Ishikawa (cell line): ENCODE results near the gene SYVN1.

Source experiments
- CEBPB ChIP-seq: IDR thresholded peaks from 2 replicates; pipeline ENCODE4 v1.6.1; 2012
- CREB1 ChIP-seq: IDR thresholded peaks from 2 replicates; pipeline ENCODE4 v1.6.1; 2012; ENCODE audit warnings: low read depth
- EGR1 ChIP-seq: IDR thresholded peaks from 2 replicates; pipeline ENCODE4 v1.6.1; 2012
- EP300 ChIP-seq: IDR thresholded peaks from 2 replicates; pipeline ENCODE4 v1.6.1; 2012; ENCODE audit warnings: borderline replicate concordance
- FOXM1 ChIP-seq: IDR thresholded peaks from 2 replicates; pipeline ENCODE4 v1.6.1; 2012; ENCODE audit warnings: low read depth, borderline replicate concordance
- MAX ChIP-seq: IDR thresholded peaks from 2 replicates; pipeline ENCODE4 v1.6.1; 2012
- NFIC ChIP-seq: IDR thresholded peaks from 2 replicates; pipeline ENCODE4 v1.6.1; 2012
- RAD21 ChIP-seq: IDR thresholded peaks from 2 replicates; pipeline ENCODE4 v1.6.1; 2012; ENCODE audit warnings: low read depth
- REST ChIP-seq: IDR thresholded peaks from 2 replicates; pipeline ENCODE4 v1.6.1; 2012; ENCODE audit warnings: low read depth, mild to moderate bottlenecking
- TAF1 ChIP-seq: IDR thresholded peaks from 2 replicates; pipeline ENCODE4 v1.6.1; 2012; ENCODE audit warnings: low read depth, mild to moderate bottlenecking
- TCF12 ChIP-seq: IDR thresholded peaks from 2 replicates; pipeline ENCODE4 v1.6.1; 2012; ENCODE audit warnings: low read depth
- TEAD4 ChIP-seq: IDR thresholded peaks from 2 replicates; pipeline ENCODE4 v1.6.1; 2012
- YY1 ChIP-seq: IDR thresholded peaks from 2 replicates; pipeline ENCODE4 v1.6.1; 2012; ENCODE audit warnings: low read depth
- ZBTB7A ChIP-seq: IDR thresholded peaks from 2 replicates; pipeline ENCODE4 v1.6.1; 2012; ENCODE audit warnings: low read depth
- TF ChIP-seq, protein P1 (sequence below): IDR thresholded peaks from 2 replicates; pipeline ENCODE4 v1.6.1; 2012

SYVN1 gene

DNA sequence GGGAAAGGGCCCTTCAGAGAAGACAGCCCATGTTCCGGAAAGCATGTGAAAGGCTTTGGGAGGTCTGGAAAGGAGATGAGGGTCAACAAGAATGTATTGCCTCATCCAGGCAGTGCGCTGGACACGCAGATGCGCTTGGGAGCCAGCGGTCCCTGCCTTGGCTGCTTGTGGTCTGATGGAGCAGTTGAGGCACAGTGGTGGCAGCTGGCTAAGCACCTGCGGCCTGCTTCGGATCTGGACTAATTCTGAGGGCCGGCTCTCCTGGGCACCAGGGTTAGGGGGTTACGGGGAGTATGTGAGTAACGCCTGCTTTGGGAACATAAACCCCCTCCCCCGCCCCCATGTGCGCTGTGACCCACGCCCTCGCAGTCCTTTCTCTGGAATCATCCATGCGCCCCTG, 27.2 kb downstream of the SYVN1 start:
- no peak for TF ChIP-seq CEBPB
- no peak for TF ChIP-seq YY1
- TF ChIP-seq FOXM1, result no peak
- no peak for TF ChIP-seq TEAD4
- no peak for TF ChIP-seq EP300
- no peak for TF ChIP-seq REST
- TF ChIP-seq NFIC, result no peak
- no peak for TF ChIP-seq TCF12

DNA sequence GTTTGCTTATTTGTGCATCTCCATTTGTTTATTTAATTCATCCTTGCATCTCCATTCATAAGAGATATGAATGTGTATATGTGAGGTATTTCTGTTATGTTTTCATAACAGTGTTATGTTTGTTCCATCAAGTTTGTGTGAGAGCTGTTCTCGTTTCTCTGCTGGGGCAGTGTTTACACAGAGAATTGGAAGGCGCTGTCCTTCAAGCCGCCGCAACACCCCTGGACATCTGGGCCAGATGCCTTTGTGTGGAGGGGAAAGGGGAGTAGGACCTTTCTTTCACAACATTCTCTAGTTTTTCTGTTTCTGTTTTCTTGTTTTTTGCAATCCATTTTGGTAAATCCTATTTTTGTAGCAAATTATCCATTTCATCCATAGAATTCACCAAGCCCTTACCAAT, 29.7 kb downstream of the SYVN1 start:
- TF ChIP-seq, protein P1, sequence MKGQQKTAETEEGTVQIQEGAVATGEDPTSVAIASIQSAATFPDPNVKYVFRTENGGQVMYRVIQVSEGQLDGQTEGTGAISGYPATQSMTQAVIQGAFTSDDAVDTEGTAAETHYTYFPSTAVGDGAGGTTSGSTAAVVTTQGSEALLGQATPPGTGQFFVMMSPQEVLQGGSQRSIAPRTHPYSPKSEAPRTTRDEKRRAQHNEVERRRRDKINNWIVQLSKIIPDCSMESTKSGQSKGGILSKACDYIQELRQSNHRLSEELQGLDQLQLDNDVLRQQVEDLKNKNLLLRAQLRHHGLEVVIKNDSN, result no peak
- TF ChIP-seq CREB1 (no peak), ZBTB7A (no peak), TAF1 (no peak), CEBPB (no peak), YY1 (no peak), EP300 (no peak), TCF12 (no peak), MAX (no peak), RAD21 (no peak), EGR1 (no peak), FOXM1 (no peak)

DNA sequence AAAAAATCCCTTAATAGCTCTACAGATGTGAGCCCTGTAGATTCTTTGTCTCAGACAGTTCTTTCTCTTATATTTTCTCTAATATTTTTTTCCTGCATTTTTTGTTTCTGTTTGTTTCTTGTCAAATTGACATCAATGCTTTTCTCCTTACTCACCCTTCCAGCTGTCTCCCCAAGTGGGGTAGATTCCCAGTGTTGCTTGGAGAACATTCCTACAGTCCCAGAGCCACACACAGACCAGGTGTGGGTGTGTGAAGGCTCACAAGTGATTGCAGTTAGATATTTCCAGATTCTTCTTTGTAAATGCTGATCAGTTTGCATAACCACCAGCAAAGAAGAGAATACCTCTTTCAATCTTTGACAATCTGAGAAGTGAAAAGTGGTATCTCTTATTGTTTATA, 30.8 kb downstream of the SYVN1 start:
- TF ChIP-seq, protein P1, result no peak
- no peak for TF ChIP-seq CREB1
- TF ChIP-seq EP300, result no peak
- no peak for TF ChIP-seq CEBPB
- TF ChIP-seq ZBTB7A, result no peak
- no peak for TF ChIP-seq NFIC
- TF ChIP-seq TEAD4, result no peak
- TF ChIP-seq MAX, result no peak
- TF ChIP-seq RAD21, result no peak

DNA sequence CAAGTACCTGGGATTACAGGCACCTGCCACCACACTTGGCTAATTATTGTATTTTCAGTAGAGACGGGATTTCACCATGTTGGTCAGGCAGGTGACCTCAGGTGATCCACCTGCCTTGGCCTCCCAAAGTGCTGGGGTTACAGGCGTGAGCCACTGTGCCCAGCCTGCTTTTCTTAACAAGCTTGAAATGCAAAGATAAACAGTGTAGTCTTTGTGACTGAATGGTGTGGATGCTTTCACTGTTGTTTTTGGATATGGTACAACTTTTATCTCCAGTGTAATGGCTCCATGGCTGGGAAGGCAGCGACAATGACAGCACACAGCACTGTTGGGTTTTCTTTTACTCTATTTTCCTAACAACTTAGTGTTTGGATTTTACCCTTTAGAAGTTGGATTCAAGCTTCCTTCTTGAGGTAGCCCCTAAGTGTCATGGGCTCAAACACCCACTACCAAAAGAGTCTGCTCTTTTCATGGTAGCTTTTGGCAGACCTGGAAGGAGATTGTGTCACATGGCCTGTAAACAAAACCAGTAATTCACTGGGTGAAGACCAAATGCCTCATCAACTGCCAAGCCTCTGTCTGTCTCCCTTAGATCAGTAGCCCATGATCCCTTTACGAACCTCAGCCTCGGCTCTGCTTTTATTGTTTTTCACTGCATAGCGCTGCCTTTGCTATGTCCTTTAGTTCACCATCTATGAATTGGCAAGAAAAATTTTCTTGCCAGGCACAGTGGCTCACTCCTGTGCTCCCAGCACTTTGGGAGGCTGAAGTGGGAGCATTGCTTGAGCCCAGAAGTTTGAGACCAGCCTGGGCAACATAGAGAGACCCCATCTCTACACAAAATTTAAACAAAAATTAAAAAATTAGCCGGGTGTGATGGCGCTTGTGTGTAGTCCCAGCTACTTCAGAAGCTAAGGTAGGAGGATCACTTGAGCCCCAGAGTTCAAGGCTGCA, 31.9 kb downstream of the SYVN1 start:
- TF ChIP-seq EP300 (no peak), EGR1 (no peak), TEAD4 (no peak), CREB1 (no peak), RAD21 (no peak), REST (no peak), MAX (no peak), YY1 (no peak)

DNA sequence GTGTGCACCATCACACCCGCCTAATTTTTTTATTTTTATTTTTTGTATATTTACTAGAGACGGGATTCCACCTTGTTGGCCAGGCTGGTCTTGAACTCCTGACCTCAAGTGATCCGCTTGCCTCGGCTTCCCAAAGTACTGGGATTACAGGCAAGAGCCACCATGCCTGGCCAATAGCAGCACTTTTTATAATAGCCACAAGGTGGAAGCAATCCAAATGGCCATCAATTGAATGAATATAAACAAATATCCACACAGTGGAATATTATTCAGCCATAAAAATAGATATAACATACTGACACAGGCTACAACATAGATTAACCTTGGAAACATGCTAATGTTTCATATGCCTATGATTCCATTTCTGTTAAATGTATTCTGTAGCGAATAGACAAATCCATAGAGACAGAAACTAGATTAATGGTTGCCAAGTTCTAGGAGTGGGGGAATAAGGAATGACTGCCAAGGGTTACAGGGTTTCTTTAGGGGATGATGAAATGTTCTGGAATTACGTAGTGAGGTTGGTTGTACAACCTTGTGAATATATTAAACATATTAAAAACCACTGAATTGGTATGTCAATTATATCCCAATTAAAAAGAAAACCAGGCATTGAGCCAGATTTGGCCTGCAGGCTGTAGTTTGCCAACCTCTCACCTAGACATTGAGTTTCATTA, 33.5 kb downstream of the SYVN1 start:
- TF ChIP-seq FOXM1, result no peak
- TF ChIP-seq MAX, result no peak
- TF ChIP-seq REST, result no peak
- no peak for TF ChIP-seq CEBPB
- no peak for TF ChIP-seq TEAD4
- TF ChIP-seq TAF1, result no peak
- no peak for TF ChIP-seq TCF12
- TF ChIP-seq EP300, result no peak
- TF ChIP-seq ZBTB7A, result no peak
- TF ChIP-seq RAD21, result no peak
- TF ChIP-seq CREB1, result no peak
- TF ChIP-seq YY1, result no peak
- TF ChIP-seq, protein P1, result no peak
- TF ChIP-seq EGR1, result no peak
- TF ChIP-seq NFIC, result no peak
